ENCODE measurements around the gene LHPP.

DNA sequence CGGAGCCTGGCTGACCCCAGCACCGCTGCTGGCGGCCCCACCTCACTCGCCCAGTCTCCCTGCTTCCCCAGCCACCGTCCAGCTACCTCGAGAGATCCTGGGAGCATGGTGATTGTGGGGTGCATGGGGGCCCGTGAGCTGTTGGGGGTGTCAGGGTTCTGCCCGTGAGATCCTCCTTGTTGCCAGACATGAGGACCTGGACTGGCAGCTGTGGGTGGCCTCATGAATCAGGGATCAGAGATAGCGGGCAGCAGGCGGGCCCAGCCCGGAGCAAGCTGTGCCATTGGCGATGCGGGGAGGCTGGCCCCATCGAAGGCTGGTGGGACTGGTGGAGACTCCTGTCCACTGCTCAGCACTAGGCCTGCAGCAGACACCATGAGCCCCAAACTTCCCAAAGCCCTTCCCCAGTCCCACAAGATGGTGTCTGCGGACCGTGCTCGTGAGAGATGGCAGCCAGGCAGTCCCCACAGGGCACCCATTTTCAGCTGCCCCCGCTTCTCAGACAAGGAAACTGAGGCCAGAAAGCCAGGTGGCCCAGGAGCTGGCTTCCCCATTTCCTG, 75.6 kb downstream of the LHPP start:
- TF ChIP-seq, protein P1, sequence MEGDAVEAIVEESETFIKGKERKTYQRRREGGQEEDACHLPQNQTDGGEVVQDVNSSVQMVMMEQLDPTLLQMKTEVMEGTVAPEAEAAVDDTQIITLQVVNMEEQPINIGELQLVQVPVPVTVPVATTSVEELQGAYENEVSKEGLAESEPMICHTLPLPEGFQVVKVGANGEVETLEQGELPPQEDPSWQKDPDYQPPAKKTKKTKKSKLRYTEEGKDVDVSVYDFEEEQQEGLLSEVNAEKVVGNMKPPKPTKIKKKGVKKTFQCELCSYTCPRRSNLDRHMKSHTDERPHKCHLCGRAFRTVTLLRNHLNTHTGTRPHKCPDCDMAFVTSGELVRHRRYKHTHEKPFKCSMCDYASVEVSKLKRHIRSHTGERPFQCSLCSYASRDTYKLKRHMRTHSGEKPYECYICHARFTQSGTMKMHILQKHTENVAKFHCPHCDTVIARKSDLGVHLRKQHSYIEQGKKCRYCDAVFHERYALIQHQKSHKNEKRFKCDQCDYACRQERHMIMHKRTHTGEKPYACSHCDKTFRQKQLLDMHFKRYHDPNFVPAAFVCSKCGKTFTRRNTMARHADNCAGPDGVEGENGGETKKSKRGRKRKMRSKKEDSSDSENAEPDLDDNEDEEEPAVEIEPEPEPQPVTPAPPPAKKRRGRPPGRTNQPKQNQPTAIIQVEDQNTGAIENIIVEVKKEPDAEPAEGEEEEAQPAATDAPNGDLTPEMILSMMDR (IDR thresholded peaks at IDR 0.05), result no peak
- no peak for TF ChIP-seq POLR2A (IDR thresholded peaks at IDR 0.05)
